Spleen (tissue), 7 donors: Measurements from ENCODE around the gene UST.

Source experiments
- POLR2A ChIP-seq, 3 donors: fragments of 450-650 bp; IDR thresholded peaks; one replicate each; pipeline ENCODE4 v1.5.1; 2017; ENCODE audit warnings: antibody characterized with exemption in 3 of 3, mild to moderate bottlenecking in 1 of 3
- POLR2AphosphoS5 ChIP-seq, 3 donors: sonication (generic); formaldehyde crosslinking; IDR thresholded peaks; one replicate each; pipeline ENCODE4 v1.5.1; 2017; ENCODE audit warnings: antibody characterized with exemption in 3 of 3
- TF ChIP-seq, protein P1 (sequence below), 11 experiments: fragments of 200-600 bp in 7 of 11; fragments of 450-650 bp in 4 of 11; sonication (generic) in 4 of 11; IDR thresholded peaks in 8 of 11; conservative IDR thresholded peaks in 3 of 11; 1 replicate in 7 of 11; 2 replicates in 4 of 11; pipeline versions ENCODE4 v1.4.0 to v1.8.0; 2016 to 2021; ENCODE audit warnings: antibody characterized with exemption in 11 of 11, inconsistent platforms in 4 of 11, mild to moderate bottlenecking in 1 of 11
- donor health status: DM: no; HTN: no; CAD: no; lungs with moderate emphysema.
- donor health status: DM: no; HTN: no; CAD: no.
- donor health status: DM: no; HTN: no; CAD: no.

GRCh38 chr6:148845464-148845863 lies 98.6 kb downstream of the UST start:
- TF ChIP-seq, protein P1, sequence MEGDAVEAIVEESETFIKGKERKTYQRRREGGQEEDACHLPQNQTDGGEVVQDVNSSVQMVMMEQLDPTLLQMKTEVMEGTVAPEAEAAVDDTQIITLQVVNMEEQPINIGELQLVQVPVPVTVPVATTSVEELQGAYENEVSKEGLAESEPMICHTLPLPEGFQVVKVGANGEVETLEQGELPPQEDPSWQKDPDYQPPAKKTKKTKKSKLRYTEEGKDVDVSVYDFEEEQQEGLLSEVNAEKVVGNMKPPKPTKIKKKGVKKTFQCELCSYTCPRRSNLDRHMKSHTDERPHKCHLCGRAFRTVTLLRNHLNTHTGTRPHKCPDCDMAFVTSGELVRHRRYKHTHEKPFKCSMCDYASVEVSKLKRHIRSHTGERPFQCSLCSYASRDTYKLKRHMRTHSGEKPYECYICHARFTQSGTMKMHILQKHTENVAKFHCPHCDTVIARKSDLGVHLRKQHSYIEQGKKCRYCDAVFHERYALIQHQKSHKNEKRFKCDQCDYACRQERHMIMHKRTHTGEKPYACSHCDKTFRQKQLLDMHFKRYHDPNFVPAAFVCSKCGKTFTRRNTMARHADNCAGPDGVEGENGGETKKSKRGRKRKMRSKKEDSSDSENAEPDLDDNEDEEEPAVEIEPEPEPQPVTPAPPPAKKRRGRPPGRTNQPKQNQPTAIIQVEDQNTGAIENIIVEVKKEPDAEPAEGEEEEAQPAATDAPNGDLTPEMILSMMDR (IDR thresholded peaks at IDR 0.05 in 8 of 11, conservative IDR thresholded peaks at IDR 0.05 in 3 of 11) = no peak
- TF ChIP-seq POLR2AphosphoS5 (IDR thresholded peaks at IDR 0.05) = no peak
- TF ChIP-seq POLR2A (IDR thresholded peaks at IDR 0.05) = no peak
